Measurements from ENCODE around the gene GP1BA. TPM values are rescaled to one million over a fixed set of nuclear protein-coding genes. Genes with fewer than 3 reads are reported as not detected.

The GP1BA gene
- total and polyA plus RNA-seq, 2 donors (not counting 3 experiments of a cell fraction or from before 2014, with no cell fraction given): not detected

- Histone ChIP-seq H3K9me1 (replicated peaks; ENCODE audit: control insufficient read depth, extremely low read depth, insufficient read depth, low read length) (no peaks in the 10 kb centered on the region), H3K9ac (replicated peaks; ENCODE audit: extremely low read depth, insufficient read depth, low read length) (no peak overlapping the region), H3K79me2 (ENCODE audit: control insufficient read depth, insufficient read depth, low read length) (no peaks in the 10 kb centered on the region), H3K4me3 (replicated peaks in 1 of 3; ENCODE audit: insufficient read depth in 1 of 3, low read depth in 1 of 3, low read length in 3 of 3) (no peak overlapping the region), H3K27ac (ENCODE audit: insufficient read depth, low read depth, low read length) (no peak overlapping the region), H2AFZ (ENCODE audit: low read depth, low read length) (no peak overlapping the region), H3K27me3 (ENCODE audit: control insufficient read depth in 2 of 2, insufficient read depth in 2 of 2, low read length in 2 of 2) (no peaks in the 10 kb centered on the region), H3K9me3 (replicated peaks; ENCODE audit: control insufficient read depth, insufficient read depth, low read length) (no peaks in the 10 kb centered on the region), H3K36me3 (ENCODE audit: control insufficient read depth in 2 of 2, extremely low read depth in 1 of 2, insufficient read depth in 2 of 2, low read length in 2 of 2) (no peaks in the 10 kb centered on the region), H3K4me2 (ENCODE audit: insufficient read depth, low read length) (no peak overlapping the region), H4K20me1 (replicated peaks; ENCODE audit: control insufficient read depth, extremely low read depth, insufficient read depth, low read length) (no peaks in the 10 kb centered on the region), H3K4me1 (ENCODE audit: control insufficient read depth, extremely low read depth, insufficient read depth, low read length) (no peaks in the 10 kb centered on the region)
- FAIRE-seq (no peak), DNase-seq (ENCODE audit: low read depth, low spot score) (no peak)
- dilution Hi-C loops (cut with MboI; ENCODE audit: extremely low pct_ligation_motif_present, low sequenced_read_pairs): no loop called here
- intact Hi-C loops (cut with micrococcal nuclease): no loop called here
- POLR2A ChIA-PET: no interaction called here
- CTCF ChIA-PET: interaction anchor here (1.7 kb wide), 1 partner anchor 9 kb away, joined by 6 read pairs; no protein-coding TSS in a partner anchor
- BruUV-seq (replicated peaks): TSS peak; percentile 9
- TF ChIP-seq FOS (IDR thresholded peaks at IDR 0.05; ENCODE audit: borderline replicate concordance, insufficient read depth, low read length) (no peak), POLR2AphosphoS5 (IDR thresholded peaks at IDR 0.05; ENCODE audit: insufficient read depth, low read depth, low read length) (no peak), JUN (IDR thresholded peaks at IDR 0.05; ENCODE audit: borderline replicate concordance, insufficient read depth, insufficient read length, low read depth) (no peak), CTCF (IDR thresholded peaks at IDR 0.05; ENCODE audit: extremely low read depth in 1 of 2, insufficient read depth in 1 of 2, low read depth in 1 of 2, low read length in 2 of 2) (no peak), MAX (IDR thresholded peaks at IDR 0.05; ENCODE audit: insufficient read depth, insufficient read length) (no peak), EZH2 (IDR thresholded peaks at IDR 0.05; ENCODE audit: borderline replicate concordance, low read depth, low read length, severe bottlenecking) (no peak), POLR2A (IDR thresholded peaks at IDR 0.05; ENCODE audit: low read depth, low read length) (no peak), MYC (IDR thresholded peaks at IDR 0.05; ENCODE audit: low read depth, low read length) (no peak), GATA2 (IDR thresholded peaks at IDR 0.05; ENCODE audit: insufficient read depth, insufficient read length, low read depth, low read length) (no peak)
Measured at GRCh38 chr17:4928881-4929280, 3.2 kb upstream of the GP1BA start.
